ENCODE data around the gene PCBP4.

DNA sequence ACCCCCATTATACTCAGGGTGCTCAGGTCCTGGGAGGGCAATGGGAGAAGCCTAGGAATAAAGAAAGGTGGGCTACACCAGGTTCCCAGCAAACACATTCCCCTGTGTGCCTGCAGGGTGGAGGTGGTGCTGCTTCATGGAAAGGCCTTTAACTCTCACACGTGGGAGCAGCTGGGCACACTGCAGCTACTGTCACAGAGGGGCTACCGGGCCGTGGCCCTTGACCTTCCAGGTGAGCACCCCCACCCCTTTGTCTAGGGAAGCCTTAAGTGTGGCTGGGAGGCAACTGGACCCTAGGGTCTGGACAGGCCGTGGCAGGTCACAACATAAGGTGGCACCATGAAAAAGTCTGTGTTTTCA lies 10.9 kb upstream of the PCBP4 start:
- TF ChIP-seq CTCF (IDR thresholded peaks at IDR 0.05) (no peak), POLR2A (IDR thresholded peaks at IDR 0.05) (no peak)

All from body of pancreas (tissue), 4 donors.